Brain microvascular endothelial cell (primary cell): Measurements from ENCODE around the gene A3GALT2.

Experiments used
- DNase-seq: peaks from one replicate; pipeline ENCODE4 v3.0.0-alpha.2; 2020
- H3K27ac ChIP-seq: fragments of 250-450 bp; sonication (Bioruptor Pico); 2 replicates; pipeline ENCODE4 v1.5.1; 2020; ENCODE audit warnings: mild to moderate bottlenecking, moderate library complexity
- H3K27me3 ChIP-seq: fragments of 250-450 bp; sonication (Bioruptor Pico); replicated peaks from 2 replicates; pipeline ENCODE4 v1.5.1; 2020; ENCODE audit warnings: mild to moderate bottlenecking
- H3K36me3 ChIP-seq: fragments of 250-450 bp; sonication (Bioruptor Pico); replicated peaks from 2 replicates; pipeline ENCODE4 v1.5.1; 2020; ENCODE audit warnings: mild to moderate bottlenecking
- H3K4me3 ChIP-seq: 2 replicates; pipeline ENCODE4 v1.5.1; 2011; ENCODE audit warnings: low read depth, mild to moderate bottlenecking, control low read depth, low read length, moderate library complexity
- in situ Hi-C: cut with HindIII; loops from 2 replicates; pipeline ENCODE4 v1.10.0; 2017; ENCODE audit warnings: low sequenced_read_pairs, low pct_ligation_motif_present
- TF ChIP-seq, protein P1 (sequence below): IDR thresholded peaks from 2 replicates; pipeline ENCODE4 v1.5.1; 2011; ENCODE audit warnings: low read depth, mild to moderate bottlenecking, moderate library complexity, low read length, control low read depth, inconsistent platforms; ENCODE audit errors: missing control alignments

A3GALT2 gene

DNA sequence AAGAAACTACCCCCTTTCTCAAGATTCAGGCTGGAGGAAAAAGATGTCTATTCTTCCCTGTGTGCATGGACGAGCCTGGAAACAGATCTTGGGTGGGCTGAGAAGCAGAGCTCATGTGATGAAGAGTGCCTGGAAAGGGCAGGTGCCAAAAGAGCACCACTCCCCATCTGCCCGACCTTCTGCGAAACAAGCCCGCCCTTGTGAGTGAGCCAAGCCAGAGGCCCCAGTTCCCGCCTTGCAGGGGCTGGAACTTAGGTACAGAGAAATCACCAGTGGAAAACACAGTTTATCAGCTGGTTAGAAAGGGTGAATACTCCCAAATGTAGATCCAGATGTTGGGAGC lies 26.7 kb upstream of the A3GALT2 start:
- Histone ChIP-seq H3K36me3 (peaks cover 46% of the 10 kb centered on the region), H3K27ac (peak overlapping the region; percentile 93), H3K4me3 (peak overlapping the region; percentile 90), H3K27me3 (no peaks in the 10 kb centered on the region)
- no peak for DNase-seq
- TF ChIP-seq, protein P1, sequence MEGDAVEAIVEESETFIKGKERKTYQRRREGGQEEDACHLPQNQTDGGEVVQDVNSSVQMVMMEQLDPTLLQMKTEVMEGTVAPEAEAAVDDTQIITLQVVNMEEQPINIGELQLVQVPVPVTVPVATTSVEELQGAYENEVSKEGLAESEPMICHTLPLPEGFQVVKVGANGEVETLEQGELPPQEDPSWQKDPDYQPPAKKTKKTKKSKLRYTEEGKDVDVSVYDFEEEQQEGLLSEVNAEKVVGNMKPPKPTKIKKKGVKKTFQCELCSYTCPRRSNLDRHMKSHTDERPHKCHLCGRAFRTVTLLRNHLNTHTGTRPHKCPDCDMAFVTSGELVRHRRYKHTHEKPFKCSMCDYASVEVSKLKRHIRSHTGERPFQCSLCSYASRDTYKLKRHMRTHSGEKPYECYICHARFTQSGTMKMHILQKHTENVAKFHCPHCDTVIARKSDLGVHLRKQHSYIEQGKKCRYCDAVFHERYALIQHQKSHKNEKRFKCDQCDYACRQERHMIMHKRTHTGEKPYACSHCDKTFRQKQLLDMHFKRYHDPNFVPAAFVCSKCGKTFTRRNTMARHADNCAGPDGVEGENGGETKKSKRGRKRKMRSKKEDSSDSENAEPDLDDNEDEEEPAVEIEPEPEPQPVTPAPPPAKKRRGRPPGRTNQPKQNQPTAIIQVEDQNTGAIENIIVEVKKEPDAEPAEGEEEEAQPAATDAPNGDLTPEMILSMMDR = no peak
- in situ Hi-C loops = no loop called here

DNA sequence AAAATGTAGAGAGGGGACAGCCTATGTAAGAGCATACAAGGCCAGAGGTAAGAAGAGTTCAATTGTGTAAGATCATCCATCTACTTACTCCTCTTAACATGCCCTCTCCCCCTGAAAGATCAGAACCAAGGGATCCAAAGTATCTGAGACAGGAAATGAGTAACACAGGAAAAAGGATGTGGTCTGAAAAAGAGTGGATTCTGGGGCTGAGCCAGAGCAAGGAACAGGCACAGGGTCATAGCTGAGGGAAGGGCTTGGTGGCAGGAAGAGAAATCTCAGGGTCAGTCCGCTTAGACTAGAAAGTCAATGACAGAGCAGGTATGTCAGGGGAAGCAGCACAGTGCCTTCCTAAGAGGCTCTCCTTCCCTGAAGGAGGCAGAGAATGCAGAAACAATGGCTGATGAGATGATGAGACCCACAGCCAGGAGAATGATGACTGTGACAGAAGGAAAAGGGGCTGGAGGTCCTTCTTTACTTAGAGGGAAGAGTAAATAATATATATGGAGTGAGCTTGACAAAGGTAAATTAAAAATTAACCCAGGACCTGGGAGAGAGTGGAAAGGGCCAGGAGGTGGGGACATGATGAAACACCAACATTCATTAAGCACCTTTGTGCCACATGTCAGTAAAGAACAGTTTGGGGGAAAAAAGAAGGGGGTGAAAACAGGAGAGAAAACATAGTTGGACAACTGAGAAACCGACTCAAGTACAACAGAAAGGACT lies 26.2 kb upstream of the A3GALT2 start:
- H3K4me3 ChIP-seq = peak overlapping the region; percentile 90
- TF ChIP-seq, protein P1 = no peak
- H3K27ac ChIP-seq = peak overlapping the region; percentile 93
- peak; percentile 87 for DNase-seq
- H3K36me3 ChIP-seq = peaks cover 49% of the 10 kb centered on the region
- in situ Hi-C loops = no loop called here
- no peaks in the 10 kb centered on the region for H3K27me3 ChIP-seq

DNA sequence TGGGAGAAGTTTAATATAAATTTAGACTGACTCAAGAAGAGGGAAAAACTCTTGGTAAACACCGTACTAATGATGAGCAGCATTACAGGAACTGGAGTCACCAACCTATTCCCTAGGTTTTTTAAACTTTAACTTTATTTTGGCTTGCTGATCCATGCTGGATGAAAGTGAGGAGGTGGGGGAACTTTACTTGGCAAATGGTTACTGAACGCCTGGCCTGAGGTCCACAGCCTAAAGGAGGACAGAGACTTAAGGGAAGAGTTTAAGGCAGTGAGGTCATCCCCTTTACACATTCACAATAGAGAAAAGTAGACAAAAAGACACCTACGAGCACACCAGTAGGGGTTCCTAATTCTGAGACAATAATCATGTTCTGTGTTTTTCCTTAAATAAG lies 25.6 kb upstream of the A3GALT2 start:
- H3K27ac ChIP-seq = peak overlapping the region; percentile 93
- no peak for DNase-seq

DNA sequence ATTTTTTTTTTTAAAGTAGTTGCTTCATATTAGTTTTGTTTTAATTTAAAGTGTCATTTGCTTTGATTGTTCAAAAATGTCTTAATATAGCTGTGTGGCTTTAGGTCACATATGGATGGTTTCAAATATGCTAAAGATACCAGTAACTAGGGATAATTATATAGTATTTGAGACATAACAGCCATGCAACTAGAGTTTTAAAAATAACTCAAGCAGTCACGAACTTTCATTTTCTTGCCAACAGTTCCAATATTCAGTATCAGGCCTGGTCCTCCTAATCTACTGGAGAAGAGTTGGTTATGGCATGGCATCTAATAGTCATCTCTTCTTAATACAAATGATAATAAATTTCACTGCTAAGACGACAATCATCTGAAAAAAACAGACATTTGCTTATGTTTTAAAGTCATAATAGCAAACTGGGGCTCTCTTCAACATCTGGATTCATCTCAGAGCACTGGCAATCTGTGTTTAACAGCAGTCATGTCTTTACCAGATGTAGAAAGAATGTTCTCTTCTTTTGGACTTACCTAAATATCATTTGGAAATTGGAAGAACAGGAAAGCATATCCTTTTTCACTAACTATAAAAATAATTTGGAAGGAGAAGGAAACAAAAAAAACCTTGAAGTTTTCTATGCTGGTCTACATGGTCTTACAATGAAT lies 24.1 kb upstream of the A3GALT2 start:
- Histone ChIP-seq H3K36me3 (peaks cover 64% of the 10 kb centered on the region), H3K27me3 (no peaks in the 10 kb centered on the region), H3K27ac (peak overlapping the region; percentile 93), H3K4me3 (peak overlapping the region; percentile 7)
- in situ Hi-C loops = no loop called here
- no peak for DNase-seq
- TF ChIP-seq, protein P1 = no peak

More for the DNA sequence above, 25.6 kb upstream of the A3GALT2 start:
- Histone ChIP-seq H3K27me3 (no peaks in the 10 kb centered on the region), H3K36me3 (peaks cover 54% of the 10 kb centered on the region), H3K4me3 (peak overlapping the region; percentile 90)
- TF ChIP-seq, protein P1 = no peak
- in situ Hi-C loops = no loop called here

GRCh38 chr1:33343539-33343938 lies 22.6 kb upstream of the A3GALT2 start:
- in situ Hi-C loops = no loop called here
- Histone ChIP-seq H3K4me3 (no peak overlapping the region), H3K27ac (peak overlapping the region; percentile 93)

More at GRCh38 chr1:33343539-33343938, 22.6 kb upstream of the A3GALT2 start:
- DNase-seq = peak; percentile 47
- TF ChIP-seq, protein P1 = no peak
- Histone ChIP-seq H3K27me3 (no peaks in the 10 kb centered on the region), H3K36me3 (peaks cover 62% of the 10 kb centered on the region)
